GM23338 (cell line): Measurements from ENCODE around the gene PERCC1. TPM values are rescaled to one million over a fixed set of nuclear protein-coding genes. Genes with fewer than 3 reads are reported as not detected.

Experiments used
- ATAC-seq: fragments of 200-7000 bp; cut with Tn5 transposase; 3 replicates; pipeline ENCODE4 v1.9.1; 2020
- DNase-seq: peaks from one replicate; pipeline ENCODE4 v3.0.0-alpha.2; 2015; ENCODE audit warnings: low spot score
- H2AFZ ChIP-seq: fragments of 200-600 bp; sonication (generic); 2 replicates; pipeline ENCODE4 v1.8.0; 2016; ENCODE audit warnings: antibody characterized with exemption, mild to moderate bottlenecking, moderate library complexity
- H3F3A ChIP-seq: fragments of 200-600 bp; sonication (generic); replicated peaks from 2 replicates; pipeline ENCODE4 v1.8.0; 2017; ENCODE audit warnings: antibody characterized with exemption, mixed run types, low read depth
- H3K27ac ChIP-seq: fragments of 200-600 bp; sonication (generic); 2 replicates; pipeline ENCODE4 v1.6.1; 2016; ENCODE audit warnings: low read depth
- H3K27me3 ChIP-seq: fragments of 200-600 bp; sonication (generic); 2 replicates; pipeline ENCODE4 v1.8.0; 2016; ENCODE audit warnings: mild to moderate bottlenecking, mixed run types, moderate library complexity; ENCODE audit not compliant: insufficient read depth
- H3K36me3 ChIP-seq: fragments of 200-600 bp; sonication (generic); 2 replicates; pipeline ENCODE4 v1.8.0; 2016; ENCODE audit warnings: mild to moderate bottlenecking; ENCODE audit not compliant: insufficient read depth
- H3K4me1 ChIP-seq: fragments of 200-600 bp; sonication (generic); 2 replicates; pipeline ENCODE4 v1.8.0; 2016; ENCODE audit warnings: mild to moderate bottlenecking, moderate library complexity; ENCODE audit not compliant: insufficient read depth
- H3K4me2 ChIP-seq: fragments of 200-600 bp; sonication (generic); 2 replicates; pipeline ENCODE4 v1.7.1; 2017; ENCODE audit warnings: mixed run types
- H3K4me3 ChIP-seq: fragments of 200-600 bp; sonication (generic); 2 replicates; pipeline ENCODE4 v1.6.1; 2016; ENCODE audit warnings: mixed run types
- H3K79me2 ChIP-seq: fragments of 200-600 bp; sonication (generic); replicated peaks from 2 replicates; pipeline ENCODE4 v1.8.0; 2017; ENCODE audit warnings: mild to moderate bottlenecking; ENCODE audit not compliant: insufficient read depth
- H3K9me2 ChIP-seq: fragments of 200-600 bp; sonication (generic); 2 replicates; pipeline ENCODE4 v1.8.0; 2017; ENCODE audit not compliant: insufficient read depth
- H4K20me1 ChIP-seq: fragments of 200-600 bp; sonication (generic); replicated peaks from 2 replicates; pipeline ENCODE4 v1.8.0; 2017; ENCODE audit warnings: mild to moderate bottlenecking; ENCODE audit not compliant: insufficient read depth
- H3K27ac Mint-ChIP-seq: 2 replicates; pipeline ENCODE4 v1.8.0; 2020; ENCODE audit warnings: inconsistent platforms, mild to moderate bottlenecking, moderate library complexity, mixed read lengths
- H3K27me3 Mint-ChIP-seq: 3 replicates; pipeline ENCODE4 v1.8.0; 2022; ENCODE audit warnings: low read depth, mild to moderate bottlenecking, moderate library complexity, mixed read lengths, inconsistent platforms; ENCODE audit not compliant: insufficient read depth, poor library complexity
- H3K36me3 Mint-ChIP-seq: 3 replicates; pipeline ENCODE4 v1.8.0; 2021; ENCODE audit warnings: low read depth, mild to moderate bottlenecking, inconsistent platforms, moderate library complexity, mixed read lengths
- H3K4me1 Mint-ChIP-seq: 3 replicates; pipeline ENCODE4 v1.8.0; 2020; ENCODE audit warnings: mild to moderate bottlenecking, inconsistent platforms, mixed read lengths
- H3K4me3 Mint-ChIP-seq: 3 replicates; pipeline ENCODE4 v1.8.0; 2021; ENCODE audit warnings: moderate library complexity, mild to moderate bottlenecking, inconsistent platforms, mixed read lengths
- H3K9me3 Mint-ChIP-seq: 3 replicates; pipeline ENCODE4 v1.8.0; 2020; ENCODE audit warnings: moderate library complexity, mild to moderate bottlenecking, inconsistent platforms, mixed read lengths
- EZH2 ChIP-seq: fragments of 200-600 bp; sonication (generic); IDR thresholded peaks from one replicate; pipeline ENCODE4 v1.8.0; 2017; ENCODE audit warnings: antibody characterized with exemption, mild to moderate bottlenecking, low read depth; ENCODE audit not compliant: unreplicated experiment
- EZH2phosphoT487 ChIP-seq: fragments of 200-600 bp; sonication (generic); IDR thresholded peaks from one replicate; pipeline ENCODE4 v1.8.1; 2018; ENCODE audit warnings: antibody characterized with exemption; ENCODE audit not compliant: unreplicated experiment
- ZNF462 ChIP-seq: fragments of 250-450 bp; sonication (Bioruptor Pico); IDR thresholded peaks from 2 replicates; pipeline ENCODE4 v1.5.0; 2020; ENCODE audit warnings: mild to moderate bottlenecking, moderate library complexity
- polyA plus RNA-seq: library from polyadenylated mRNA; unstranded; fragments of >200 nt; fragmentation: Nextera tagmentation; extraction: Ambion mirVana; gene quantifications from 2 replicates; pipeline ENCODE4 v1.2.1, GENCODE V29; 2016
- total RNA-seq: library from RNA; depleted of rRNA; stranded (reverse); fragments of >200 nt; shearing (Covaris generic); gene quantifications from 2 replicates; pipeline ENCODE4 v1.2.3, GENCODE V29; 2014

Gene PERCC1
- total and polyA plus RNA-seq, 2 experiments from 2014 or later = not detected

- TF ChIP-seq ZNF462 (CRISPR knock-in tag) (no peak), EZH2 (no peak), EZH2phosphoT487 (no peak)
Measured at GRCh38 chr16:1393613-1394176, 37.2 kb upstream of the PERCC1 start (continued).

GRCh38 chr16:1394367-1394951, 36.4 kb upstream of the PERCC1 start:
- H2AFZ ChIP-seq = no peak overlapping the region
- Mint-ChIP-seq H3K27me3 (peaks cover 6% of the 10 kb centered on the region), H3K4me1 (no peaks in the 10 kb centered on the region; the same call in 2 of the 3 replicates), H3K4me3 (no peak overlapping the region), H3K36me3 (peaks cover 4% of the 10 kb centered on the region; the same call in 2 of the 3 replicates), H3K9me3 (no peaks in the 10 kb centered on the region), H3K27ac (no peak overlapping the region)
- ATAC-seq = no peak
- H3K27me3 ChIP-seq = no peaks in the 10 kb centered on the region
- no peaks in the 10 kb centered on the region for H3K79me2 ChIP-seq
- no peak for DNase-seq
- H4K20me1 ChIP-seq = no peaks in the 10 kb centered on the region; the same call in 1 of the 2 replicates
- no peaks in the 10 kb centered on the region for H3F3A ChIP-seq
- H3K4me2 ChIP-seq = no peak overlapping the region
- no peaks in the 10 kb centered on the region for H3K36me3 ChIP-seq
- H3K4me1 ChIP-seq = no peaks in the 10 kb centered on the region
- H3K27ac ChIP-seq = no peak overlapping the region
- no peaks in the 10 kb centered on the region for H3K9me2 ChIP-seq
- TF ChIP-seq EZH2phosphoT487 = no peak
- H3K4me3 ChIP-seq = no peak overlapping the region
